GM21576 (cell line): ENCODE data around the gene FAM174C.
"Not testable (repeated sequence)": the region's sequence is repeated elsewhere in the genome, so short reads cannot be mapped to it uniquely, and the experiment has no call there.

Experiments
- ATAC-seq: cut with Tn5 transposase; IDR thresholded peaks from one replicate; pipeline ENCODE4 v1.9.1; 2021; ENCODE audit warnings: mild to moderate bottlenecking, moderate library complexity; ENCODE audit not compliant: unreplicated experiment

FAM174C gene

GRCh38 chr19:1296575-1297271 is 21.4 kb downstream of the FAM174C start:
- ATAC-seq, result no peak

GRCh38 chr19:1298235-1298634 is 22.9 kb downstream of the FAM174C start:
- ATAC-seq, result no peak

- ATAC-seq, result no peak
Observed at GRCh38 chr19:1299801-1300200, 24.5 kb downstream of the FAM174C start.

- no peak for ATAC-seq
Observed at GRCh38 chr19:1300744-1301490, 25.6 kb downstream of the FAM174C start.

- no peak for ATAC-seq
Observed at GRCh38 chr19:1302533-1303239, 27.4 kb downstream of the FAM174C start.

GRCh38 chr19:1304197-1304924 is 29.0 kb downstream of the FAM174C start:
- ATAC-seq, result no peak

- ATAC-seq, result not testable (repeated sequence)
Observed at GRCh38 chr19:1305354-1305753, 30.0 kb downstream of the FAM174C start.

GRCh38 chr19:1307320-1307719 is 32.0 kb downstream of the FAM174C start:
- ATAC-seq, result no peak

- ATAC-seq, result no peak
Observed at GRCh38 chr19:1307755-1308303, 32.5 kb downstream of the FAM174C start.

- no peak for ATAC-seq
Observed at GRCh38 chr19:1308718-1309117, 33.4 kb downstream of the FAM174C start.

GRCh38 chr19:1309977-1310852 is 34.9 kb downstream of the FAM174C start:
- no peak for ATAC-seq

GRCh38 chr19:1310853-1311180 is 35.5 kb downstream of the FAM174C start:
- no peak for ATAC-seq

- ATAC-seq, result no peak
Observed at GRCh38 chr19:1311543-1312091, 36.3 kb downstream of the FAM174C start.

GRCh38 chr19:1312767-1313694 is 37.7 kb downstream of the FAM174C start:
- no peak for ATAC-seq

GRCh38 chr19:1313695-1314613 is 38.6 kb downstream of the FAM174C start:
- ATAC-seq, result no peak

GRCh38 chr19:1315470-1316166 is 40.3 kb downstream of the FAM174C start:
- ATAC-seq, result no peak

- no peak for ATAC-seq
Observed at GRCh38 chr19:1316466-1316865, 41.1 kb downstream of the FAM174C start.
